Common myeloid progenitor, CD34-positive (primary cell): Measurements from ENCODE around the gene C1orf116.

Experiments
- CTCF ChIA-PET: fragments of 350-600 bp; sonication (Branson Sonifier 250); formaldehyde crosslinking; loops from one replicate; lab custom pipeline; 2021; ENCODE audit warnings: antibody characterized with exemption; lab: Charles Lee
- POLR2A ChIA-PET: fragments of 350-600 bp; sonication (Branson Sonifier 250); formaldehyde crosslinking; loops from one replicate; lab custom pipeline; 2021; ENCODE audit warnings: antibody characterized with exemption; lab: Charles Lee
- DNase-seq, 3 donors: peaks; one replicate each; pipeline versions ENCODE4 v3.0.0 to v3.0.0-alpha.2; 2013
- H3K27ac ChIP-seq, 2 experiments: 1 replicate in 1 of 2; 2 replicates in 1 of 2; pipeline ENCODE4 v1.7.0; 2013; ENCODE audit warnings: inconsistent platforms in 2 of 2, low read length in 2 of 2, mild to moderate bottlenecking in 2 of 2, low read depth in 1 of 2, moderate library complexity in 1 of 2; ENCODE audit not compliant: severe bottlenecking in 2 of 2, insufficient read depth in 1 of 2, poor library complexity in 1 of 2
- H3K27me3 ChIP-seq, 5 experiments: replicated peaks in 2 of 5; 1 replicate in 3 of 5; 2 replicates in 2 of 5; pipeline versions ENCODE4 v1.6.1 to v1.7.0; 2013; ENCODE audit warnings: low read length in 4 of 5, mild to moderate bottlenecking in 2 of 5, moderate library complexity in 2 of 5, inconsistent platforms in 1 of 5; ENCODE audit not compliant: insufficient read depth in 5 of 5, control insufficient read depth in 4 of 5
- H3K36me3 ChIP-seq, 4 experiments: 1 replicate in 2 of 4; 2 replicates in 2 of 4; pipeline versions ENCODE4 v1.6.1 to v1.7.0; 2013; ENCODE audit warnings: low read length in 3 of 4, control low read depth in 1 of 4, mild to moderate bottlenecking in 1 of 4; ENCODE audit not compliant: control insufficient read depth in 4 of 4, insufficient read depth in 4 of 4
- H3K4me1 ChIP-seq, 4 experiments: 1 replicate in 3 of 4; 2 replicates in 1 of 4; pipeline versions ENCODE4 v1.6.1 to v1.7.1; 2013; ENCODE audit warnings: low read length in 3 of 4, mild to moderate bottlenecking in 3 of 4, control low read depth in 1 of 4, inconsistent platforms in 1 of 4, moderate library complexity in 1 of 4; ENCODE audit not compliant: control insufficient read depth in 4 of 4, insufficient read depth in 4 of 4; ENCODE audit errors: control extremely low read depth in 1 of 4
- H3K4me3 ChIP-seq, 7 experiments: 1 replicate in 4 of 7; 2 replicates in 3 of 7; pipeline versions ENCODE4 v1.5.1 to v1.7.0; 2013; ENCODE audit warnings: mild to moderate bottlenecking in 7 of 7, low read length in 6 of 7, moderate library complexity in 6 of 7, inconsistent platforms in 2 of 7, low read depth in 2 of 7, control low read depth in 1 of 7; ENCODE audit not compliant: insufficient read depth in 4 of 7, control insufficient read depth in 1 of 7; ENCODE audit errors: extremely low read depth in 1 of 7
- H3K9me3 ChIP-seq, 5 experiments: 1 replicate in 4 of 5; 2 replicates in 1 of 5; pipeline versions ENCODE4 v1.6.1 to v1.7.1; 2013; ENCODE audit warnings: low read length in 4 of 5, mild to moderate bottlenecking in 2 of 5, inconsistent platforms in 1 of 5, low read depth in 1 of 5, moderate library complexity in 1 of 5; ENCODE audit not compliant: control insufficient read depth in 4 of 5, insufficient read depth in 2 of 5; ENCODE audit errors: control extremely low read depth in 1 of 5
- whole genome bisulfite sequencing: methylation state at CpG from one replicate; pipeline ENCODE4 v1.1.5; 2013; ENCODE audit not compliant: insufficient coverage; 5-methylcytosine and 5-hydroxymethylcytosine counted together

The C1orf116 gene

GRCh38 chr1:207021876-207022596, 10.5 kb downstream of the C1orf116 start:
- H3K36me3 ChIP-seq = no peaks in the 10 kb centered on the region
- 95% methylated on average over 13 of the region's 15 CpGs for WGBS
- DNase-seq = no peak
- no peaks in the 10 kb centered on the region for H3K9me3 ChIP-seq
- peaks cover 12 to 34% (median 26%) of the 10 kb centered on the region in 4 experiments for H3K4me1 ChIP-seq
- H3K27ac ChIP-seq = no peak overlapping the region
- POLR2A ChIA-PET = no interaction called here
- no peak overlapping the region for H3K4me3 ChIP-seq
- CTCF ChIA-PET = interaction anchor here (0.7 to 8.9 kb wide), 10 partner anchors 9 to 87 kb away, joined by 3 to 67 read pairs (median 4); partner anchors contain the start of genes C1orf116 and YOD1
- H3K27me3 ChIP-seq = no peaks in the 10 kb centered on the region

GRCh38 chr1:207021139-207021861, 11.3 kb downstream of the C1orf116 start:
- WGBS = 88% methylated on average over 3 of the region's 8 CpGs

DNA sequence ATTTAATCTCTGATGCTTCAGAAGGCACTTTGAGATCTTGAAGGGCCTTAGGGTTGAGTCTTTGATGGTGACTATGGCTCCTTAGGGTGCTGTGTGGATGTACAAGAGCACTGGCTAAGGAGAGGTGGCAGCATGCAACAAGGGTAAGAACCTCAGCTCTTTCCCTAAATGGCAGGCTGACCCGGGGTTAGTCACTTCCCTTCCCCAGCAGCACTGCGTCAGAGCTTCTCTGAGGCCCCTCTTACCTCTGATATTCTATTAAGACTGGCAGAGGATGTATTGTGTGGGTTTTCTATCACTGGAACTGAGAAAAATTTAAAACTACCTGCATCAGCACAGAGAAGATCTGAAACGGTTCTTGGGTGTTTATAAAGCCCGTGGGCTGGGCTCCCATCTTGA, 11.8 kb downstream of the C1orf116 start:
- 83% methylated on average over 2 of the region's 4 CpGs for WGBS

More at GRCh38 chr1:207021139-207021861, 11.3 kb downstream of the C1orf116 start:
- Histone ChIP-seq H3K27ac (no peak overlapping the region), H3K36me3 (no peaks in the 10 kb centered on the region), H3K9me3 (no peaks in the 10 kb centered on the region), H3K27me3 (no peaks in the 10 kb centered on the region), H3K4me3 (no peak overlapping the region), H3K4me1 (peaks cover 10 to 34% (median 26%) of the 10 kb centered on the region in 4 experiments)
- ChIA-PET POLR2A (no interaction called here), CTCF (interaction anchor here (1.0 to 8.9 kb wide), 7 partner anchors 10 to 86 kb away, joined by 3 to 67 read pairs (median 3); partner anchors contain the start of genes C1orf116 and YOD1)
- DNase-seq = peak in 1 of 3 donors; percentile 32

DNA sequence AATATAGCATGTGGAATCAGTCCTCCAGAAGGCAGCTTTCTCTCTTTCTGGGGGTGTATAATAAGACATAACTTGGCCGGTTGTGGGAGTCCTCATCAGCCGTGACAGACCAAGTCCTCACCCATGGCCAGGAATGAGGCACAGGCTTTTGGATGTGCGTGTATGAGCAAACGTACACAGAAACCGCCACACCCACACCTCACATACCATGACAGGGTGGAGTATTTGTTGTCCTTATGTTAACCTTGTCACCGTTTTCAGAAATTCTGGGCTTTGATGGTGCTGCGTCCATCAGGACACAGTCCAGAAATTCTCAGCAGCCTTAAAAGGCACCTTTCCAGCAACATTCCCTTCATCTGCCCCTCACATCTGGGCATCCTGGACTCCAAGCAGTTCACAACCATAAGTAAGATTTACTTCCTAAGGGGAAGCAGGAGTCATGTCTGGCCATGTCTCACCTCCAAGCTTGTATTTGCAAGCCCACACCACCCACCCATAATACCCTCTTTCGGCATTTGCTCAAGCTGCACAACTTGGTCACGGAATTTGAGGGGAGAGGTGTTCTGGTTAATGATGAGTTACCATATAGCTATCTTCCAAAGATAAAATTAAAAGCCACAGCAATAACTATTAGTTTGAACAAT, 12.4 kb downstream of the C1orf116 start:
- ChIA-PET CTCF (interaction anchor here (0.5 to 8.9 kb wide), 5 partner anchors 9 to 85 kb away, joined by 3 to 67 read pairs (median 4); no protein-coding TSS in a partner anchor), POLR2A (no interaction called here)
- no peaks in the 10 kb centered on the region for H3K36me3 ChIP-seq
- H3K27me3 ChIP-seq = no peaks in the 10 kb centered on the region
- no peak overlapping the region for H3K4me3 ChIP-seq
- H3K9me3 ChIP-seq = no peaks in the 10 kb centered on the region
- DNase-seq = no peak
- 100% methylated on average over 2 of the region's 9 CpGs for WGBS
- H3K27ac ChIP-seq = no peak overlapping the region
- peaks cover 7 to 26% (median 18%) of the 10 kb centered on the region in 4 experiments for H3K4me1 ChIP-seq

More for the DNA sequence above, 11.8 kb downstream of the C1orf116 start:
- Histone ChIP-seq H3K27me3 (no peaks in the 10 kb centered on the region), H3K4me3 (no peak overlapping the region), H3K9me3 (no peaks in the 10 kb centered on the region), H3K4me1 (peaks cover 7 to 31% (median 23%) of the 10 kb centered on the region in 4 experiments), H3K36me3 (no peaks in the 10 kb centered on the region), H3K27ac (no peak overlapping the region)
- POLR2A ChIA-PET = no interaction called here
- CTCF ChIA-PET = interaction anchor here (0.5 to 8.9 kb wide), 6 partner anchors 9 to 85 kb away, joined by 3 to 67 read pairs (median 4); no protein-coding TSS in a partner anchor
- DNase-seq = peak in 2 of 3 donors; percentile 28 to 38

GRCh38 chr1:207019661-207020060, 12.9 kb downstream of the C1orf116 start:
- Histone ChIP-seq H3K36me3 (no peaks in the 10 kb centered on the region), H3K27me3 (no peaks in the 10 kb centered on the region), H3K4me1 (peaks cover 7 to 21% (median 13%) of the 10 kb centered on the region in 4 experiments), H3K4me3 (no peak overlapping the region), H3K9me3 (no peaks in the 10 kb centered on the region), H3K27ac (no peak overlapping the region)
- 100% methylated on average over 1 of the region's 2 CpGs for WGBS
- POLR2A ChIA-PET = no interaction called here
- DNase-seq = no peak
- CTCF ChIA-PET = interaction anchor here (0.9 to 8.9 kb wide), 4 partner anchors 8 to 84 kb away, joined by 3 to 67 read pairs (median 6); no protein-coding TSS in a partner anchor

GRCh38 chr1:207019161-207019560, 13.4 kb downstream of the C1orf116 start:
- Histone ChIP-seq H3K4me1 (peaks cover 5 to 16% (median 9%) of the 10 kb centered on the region in 4 experiments), H3K27me3 (no peaks in the 10 kb centered on the region), H3K36me3 (no peaks in the 10 kb centered on the region), H3K27ac (no peak overlapping the region), H3K4me3 (no peak overlapping the region), H3K9me3 (no peaks in the 10 kb centered on the region)
- no peak for DNase-seq
- WGBS = 100% methylated on average over 1 of the region's 2 CpGs
- ChIA-PET POLR2A (no interaction called here), CTCF (interaction anchor here (1.5 to 8.9 kb wide), 2 partner anchors 10 to 14 kb away, joined by 4 to 67 read pairs; no protein-coding TSS in a partner anchor)
